K562 treated with DMSO at 1 percent for 4 hours (cell line): ENCODE measurements around the gene SRPX2. TPM values are rescaled to one million over a fixed set of nuclear protein-coding genes. Genes with fewer than 3 reads are reported as not detected.

ENCODE experiments used
- total RNA-seq: library from RNA; unstranded; fragments of 300-600 nt; gene quantifications from 2 replicates; pipeline ENCODE4 v1.2.3, GENCODE V29; 2022; ENCODE audit not compliant: insufficient read depth

The SRPX2 gene, protein sequence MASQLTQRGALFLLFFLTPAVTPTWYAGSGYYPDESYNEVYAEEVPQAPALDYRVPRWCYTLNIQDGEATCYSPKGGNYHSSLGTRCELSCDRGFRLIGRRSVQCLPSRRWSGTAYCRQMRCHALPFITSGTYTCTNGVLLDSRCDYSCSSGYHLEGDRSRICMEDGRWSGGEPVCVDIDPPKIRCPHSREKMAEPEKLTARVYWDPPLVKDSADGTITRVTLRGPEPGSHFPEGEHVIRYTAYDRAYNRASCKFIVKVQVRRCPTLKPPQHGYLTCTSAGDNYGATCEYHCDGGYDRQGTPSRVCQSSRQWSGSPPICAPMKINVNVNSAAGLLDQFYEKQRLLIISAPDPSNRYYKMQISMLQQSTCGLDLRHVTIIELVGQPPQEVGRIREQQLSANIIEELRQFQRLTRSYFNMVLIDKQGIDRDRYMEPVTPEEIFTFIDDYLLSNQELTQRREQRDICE
- not detected in 2 replicates for total RNA-seq

DNA sequence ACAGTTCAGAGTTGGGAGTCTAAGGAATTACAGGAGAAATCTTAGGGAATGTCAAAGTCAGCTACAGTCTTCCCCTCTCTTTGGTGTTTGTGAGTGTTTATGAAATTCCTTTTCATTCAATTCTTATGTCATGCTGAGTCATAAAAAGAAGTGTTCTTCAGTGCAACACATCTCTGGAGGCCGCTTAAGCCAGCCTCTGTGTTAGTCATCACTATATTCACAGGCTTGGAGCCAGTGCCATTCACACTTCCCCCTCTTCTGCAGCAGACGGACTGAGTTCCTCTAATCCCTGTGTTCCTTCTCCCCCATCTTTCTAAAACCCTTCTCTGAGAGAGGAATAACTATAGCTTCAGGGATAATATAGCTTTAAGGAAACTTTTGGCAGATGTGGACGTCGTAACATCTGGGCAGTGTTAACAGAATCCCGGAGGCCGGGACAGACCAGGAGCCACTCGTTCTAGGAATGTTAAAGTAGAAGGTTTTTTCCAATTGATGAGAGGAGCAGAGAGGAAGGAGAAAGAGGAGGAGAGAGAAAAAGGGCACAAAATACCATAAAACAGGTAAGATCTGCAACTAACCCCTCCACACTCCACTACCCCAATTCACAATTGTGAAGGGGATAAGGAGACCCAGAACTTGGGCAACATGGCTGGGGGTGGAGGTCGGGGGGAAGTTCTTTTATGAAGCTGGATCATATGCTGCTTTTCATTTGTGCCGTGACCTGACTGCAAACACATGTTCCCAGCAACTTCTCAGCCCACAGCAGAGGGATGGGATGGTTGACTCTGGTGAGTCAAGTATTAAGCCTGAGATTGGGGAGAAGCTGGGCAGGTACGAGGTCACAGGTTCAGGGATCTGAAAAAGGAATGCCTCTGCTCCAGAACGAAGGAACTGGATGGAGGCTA lies at the start of gene SRPX2:
Gene SRPX2, plus strand, starts transcription at position 244 of the 905 bp plus-strand sequence. CDS start 2,124 bp downstream, outside the sequence.

DNA sequence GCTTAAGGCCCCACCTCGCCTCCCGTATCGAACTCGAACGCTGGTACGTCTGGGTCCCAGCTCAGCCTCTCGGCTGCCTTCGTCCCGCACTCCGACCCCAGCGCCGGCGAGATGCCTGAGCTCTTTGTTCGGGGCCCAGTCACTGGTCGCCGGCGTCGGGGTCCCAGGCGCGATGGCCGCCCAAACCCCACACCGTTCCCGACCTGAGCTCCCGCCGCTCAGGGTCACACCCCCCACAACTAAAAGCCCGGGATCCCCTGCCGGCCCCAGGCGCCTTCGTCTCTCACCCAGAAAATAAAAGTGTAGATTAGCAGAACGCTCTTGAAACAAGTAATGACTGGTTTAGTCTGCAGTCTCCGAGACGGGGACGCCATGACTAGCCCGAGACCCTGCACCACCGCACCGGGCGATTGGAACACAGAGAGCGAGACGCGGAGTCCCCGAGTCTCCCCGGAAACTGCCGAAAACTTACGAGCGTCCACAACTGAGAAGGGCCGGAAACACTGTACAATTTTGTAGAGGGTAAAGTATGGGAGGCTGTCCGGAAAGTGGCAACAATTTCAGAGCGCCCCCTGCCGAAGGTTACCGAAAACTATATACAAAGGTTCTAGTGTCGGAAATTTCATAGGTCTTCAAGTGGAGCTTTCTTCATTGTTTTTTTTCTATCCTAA lies 7.5 kb upstream of the SRPX2 start, which contains the start of gene TSPAN6:
Gene TSPAN6, minus strand, starts transcription at position 486 of the 671 bp plus-strand sequence. Its CDS starts 112 bp downstream, at position 374.

Other genes with a start within 250 kb of the SRPX2 start
- gene PCDH19, start 233.9 kb upstream of the SRPX2 start, total RNA-seq: not detected in 2 replicates
- not detected in 2 replicates for gene TNMD, start 59.3 kb upstream of the SRPX2 start, total RNA-seq
- gene TSPAN6, start 7.4 kb upstream of the SRPX2 start, total RNA-seq: not detected in 2 replicates
- 0.54 and 1.8 TPM in 2 replicates for gene SYTL4, start 87.9 kb downstream of the SRPX2 start, total RNA-seq
- gene CSTF2, start 176.2 kb downstream of the SRPX2 start, total RNA-seq: 26.4 and 26.7 TPM in 2 replicates
- not detected in 2 replicates for gene NOX1, start 230.2 kb downstream of the SRPX2 start, total RNA-seq